Loucy (cell line): ENCODE measurements around the gene LAPTM4A.

Source experiments
- EZH2phosphoT487 ChIP-seq: fragments of 200-600 bp; IDR thresholded peaks from 2 replicates; pipeline ENCODE4 v1.6.1; 2018; ENCODE audit warnings: antibody characterized with exemption, mild to moderate bottlenecking, moderate library complexity, borderline replicate concordance
- TF ChIP-seq, protein P1 (sequence below): fragments of 200-600 bp; sonication (generic); conservative IDR thresholded peaks from 2 replicates; pipeline ENCODE4 v1.5.1; 2014; ENCODE audit warnings: mild to moderate bottlenecking, antibody characterized with exemption, low read length

DNA sequence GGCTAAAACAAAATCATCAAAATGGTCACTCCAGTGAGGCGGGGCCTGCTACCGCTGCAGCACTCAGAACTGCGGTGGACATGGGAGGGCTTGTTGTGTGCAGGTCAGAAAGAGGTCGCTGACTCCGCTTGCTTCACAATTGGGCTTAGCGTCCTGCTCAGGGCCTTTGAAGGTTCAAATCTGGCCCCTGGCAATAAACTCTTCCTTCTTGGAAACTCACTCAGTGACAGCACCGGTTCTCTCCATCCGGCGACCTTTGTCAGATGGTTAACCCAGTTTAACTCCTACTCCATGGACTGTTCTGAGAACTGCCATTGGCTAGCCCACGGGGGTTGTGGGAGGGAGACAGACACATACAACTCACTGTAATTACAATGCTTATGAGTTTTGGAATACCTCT is 29.0 kb upstream of the LAPTM4A start:
- TF ChIP-seq, protein P1, sequence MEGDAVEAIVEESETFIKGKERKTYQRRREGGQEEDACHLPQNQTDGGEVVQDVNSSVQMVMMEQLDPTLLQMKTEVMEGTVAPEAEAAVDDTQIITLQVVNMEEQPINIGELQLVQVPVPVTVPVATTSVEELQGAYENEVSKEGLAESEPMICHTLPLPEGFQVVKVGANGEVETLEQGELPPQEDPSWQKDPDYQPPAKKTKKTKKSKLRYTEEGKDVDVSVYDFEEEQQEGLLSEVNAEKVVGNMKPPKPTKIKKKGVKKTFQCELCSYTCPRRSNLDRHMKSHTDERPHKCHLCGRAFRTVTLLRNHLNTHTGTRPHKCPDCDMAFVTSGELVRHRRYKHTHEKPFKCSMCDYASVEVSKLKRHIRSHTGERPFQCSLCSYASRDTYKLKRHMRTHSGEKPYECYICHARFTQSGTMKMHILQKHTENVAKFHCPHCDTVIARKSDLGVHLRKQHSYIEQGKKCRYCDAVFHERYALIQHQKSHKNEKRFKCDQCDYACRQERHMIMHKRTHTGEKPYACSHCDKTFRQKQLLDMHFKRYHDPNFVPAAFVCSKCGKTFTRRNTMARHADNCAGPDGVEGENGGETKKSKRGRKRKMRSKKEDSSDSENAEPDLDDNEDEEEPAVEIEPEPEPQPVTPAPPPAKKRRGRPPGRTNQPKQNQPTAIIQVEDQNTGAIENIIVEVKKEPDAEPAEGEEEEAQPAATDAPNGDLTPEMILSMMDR: no peak
- TF ChIP-seq EZH2phosphoT487: no peak
